Activated CD4-positive, alpha-beta T cell treated with anti-CD3 and anti-CD28 coated beads for 1 hour (primary cell): ENCODE measurements around the gene ZBTB7C.

ENCODE experiments used
- DNase-seq: peaks from one replicate; pipeline ENCODE4 v3.0.0-alpha.2; 2020

The ZBTB7C gene

DNA sequence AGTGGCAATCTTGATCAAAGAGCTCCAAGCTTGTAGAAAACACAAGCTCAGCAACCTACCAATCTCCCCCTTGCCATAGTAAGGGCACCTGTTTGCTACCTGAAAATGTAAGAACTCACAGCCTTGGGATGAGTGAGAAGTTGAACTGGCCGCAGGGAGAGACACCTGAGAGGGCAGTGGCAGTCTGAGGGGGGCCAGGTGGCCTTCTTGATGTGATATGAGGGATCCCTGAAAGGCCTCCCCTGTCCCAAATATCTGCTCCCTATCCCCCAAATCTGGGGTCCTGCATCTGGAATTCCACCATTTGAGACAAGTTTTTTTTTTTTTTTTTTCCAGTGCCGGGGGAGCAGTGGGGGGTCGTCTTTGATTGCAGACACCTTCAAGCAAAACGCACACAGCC is 248.6 kb downstream of the ZBTB7C start:
- DNase-seq, result no peak

- DNase-seq, result no peak
Measured at GRCh38 chr18:48159816-48160215, 249.4 kb downstream of the ZBTB7C start.

DNA sequence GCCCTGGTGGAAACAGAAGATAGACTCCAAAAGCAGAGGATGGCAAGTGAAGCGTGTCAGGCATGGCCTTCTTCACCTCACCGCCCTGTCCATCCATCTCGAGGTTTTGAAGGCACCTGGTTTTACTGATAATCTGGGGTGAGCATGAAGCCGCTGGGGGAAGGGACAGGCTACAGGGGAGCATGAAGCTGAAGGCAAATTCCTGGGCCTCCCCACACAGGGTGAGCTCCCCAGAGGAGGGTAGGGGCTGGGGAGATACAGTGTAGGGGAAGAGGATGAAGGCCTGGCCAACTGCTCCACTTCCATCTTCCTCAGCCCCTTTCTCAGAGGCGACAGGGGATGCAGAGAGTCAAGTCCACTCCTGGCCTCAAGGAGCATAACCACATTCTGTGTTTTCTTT is 250.5 kb downstream of the ZBTB7C start:
- DNase-seq, result no peak

DNA sequence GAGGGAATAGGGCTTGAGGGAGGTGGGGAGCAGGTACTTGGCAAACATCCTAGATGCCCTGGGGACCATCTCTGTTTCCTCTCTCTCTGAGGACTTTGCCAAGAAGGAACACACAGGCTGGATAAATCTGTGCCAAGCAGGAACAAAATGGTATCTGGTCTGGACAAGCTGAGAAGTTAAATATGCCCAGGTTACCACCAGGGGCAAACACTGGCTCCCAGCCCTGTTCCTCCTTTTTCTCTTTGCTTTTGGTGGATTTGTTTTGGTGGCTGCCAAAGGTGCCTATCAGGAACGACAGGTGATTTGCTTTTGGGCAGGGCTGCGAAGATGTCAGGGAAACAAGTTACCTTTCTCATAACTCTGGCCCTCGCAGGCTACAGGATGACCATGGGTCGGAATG is 251.2 kb downstream of the ZBTB7C start:
- no peak for DNase-seq

DNA sequence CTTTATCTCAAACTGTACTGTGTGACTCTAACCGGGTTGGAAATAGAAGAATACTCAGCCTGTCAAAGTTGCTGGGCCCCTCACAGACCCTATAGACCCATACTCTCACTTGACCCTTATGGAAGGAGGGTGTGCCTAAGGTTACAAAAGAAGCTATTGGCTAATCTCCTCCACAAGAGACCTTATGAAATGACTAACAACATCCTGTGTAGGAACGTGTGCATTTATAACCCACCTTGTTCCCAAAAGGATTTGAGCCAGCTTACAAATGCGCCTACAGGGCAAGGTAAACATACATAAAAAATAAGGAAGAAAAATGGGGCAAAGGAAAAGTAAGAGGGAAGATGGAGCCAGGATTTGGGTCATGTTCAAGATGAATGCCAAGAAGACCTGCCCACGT is 253.3 kb downstream of the ZBTB7C start:
- no peak for DNase-seq

DNA sequence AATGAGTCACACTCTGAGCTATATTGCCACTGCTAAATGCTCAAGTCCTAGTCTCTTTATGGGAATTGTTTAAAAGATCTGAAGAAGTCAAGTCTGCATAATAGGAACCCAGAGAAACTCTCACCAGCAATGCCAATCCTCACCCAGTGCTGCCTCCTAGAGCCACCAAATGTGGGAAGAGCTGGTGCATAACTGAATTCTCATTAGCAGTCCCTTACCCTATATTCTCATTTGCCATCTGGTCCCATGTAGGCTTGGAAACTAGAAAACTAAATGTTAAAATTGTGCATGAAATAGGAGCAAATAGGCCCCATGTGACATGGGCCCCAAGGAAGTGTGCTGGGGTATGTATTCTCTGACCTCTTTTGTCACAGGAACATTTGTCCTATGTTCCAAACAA is 254.4 kb downstream of the ZBTB7C start:
- DNase-seq, result no peak

DNA sequence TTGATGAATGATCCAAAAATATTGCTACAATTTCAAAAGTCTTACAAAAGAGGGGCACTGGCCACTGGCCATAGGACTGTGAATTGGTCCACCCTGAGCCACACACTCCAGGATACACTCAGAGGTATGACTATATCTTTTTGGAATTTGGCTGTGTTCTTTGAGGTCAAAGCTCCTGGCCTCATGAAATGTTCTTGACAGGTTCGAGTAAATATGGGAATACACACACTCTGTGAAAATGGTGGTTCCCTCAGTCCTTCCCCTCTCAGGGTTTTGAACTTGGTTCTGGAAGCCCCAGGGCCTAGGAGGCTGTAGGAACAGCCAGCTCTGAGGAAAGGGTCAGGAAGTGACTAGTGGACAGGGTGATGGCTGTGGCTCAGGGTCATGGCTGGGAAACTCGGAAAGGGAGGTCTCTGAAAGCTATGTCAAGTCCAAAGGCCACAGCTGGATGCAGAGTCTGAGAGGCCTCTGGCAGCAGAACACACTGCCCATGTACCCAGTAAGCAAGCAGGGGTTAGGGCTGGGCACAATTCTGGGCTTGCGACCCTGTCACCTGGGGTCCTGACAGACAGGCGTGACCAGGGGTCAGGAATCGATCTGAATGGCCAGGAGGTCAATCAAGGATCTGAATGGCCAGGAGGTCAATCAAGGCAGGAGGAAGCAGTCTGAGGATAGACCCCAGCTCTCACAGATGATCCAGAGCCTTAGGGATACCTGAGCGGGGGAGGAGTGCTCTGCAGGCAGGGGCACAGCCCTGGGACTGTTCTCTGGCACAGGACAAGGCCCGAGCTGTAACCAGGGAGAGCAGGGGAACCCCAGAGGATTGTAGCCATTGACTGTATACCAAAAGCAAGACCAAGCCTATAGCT is 255.3 kb downstream of the ZBTB7C start:
- DNase-seq, result no peak

- no peak for DNase-seq
Measured at GRCh38 chr18:48152549-48152948, 256.6 kb downstream of the ZBTB7C start.

- DNase-seq, result no peak
Measured at GRCh38 chr18:48151421-48152065, 257.6 kb downstream of the ZBTB7C start.

- no peak for DNase-seq
Measured at GRCh38 chr18:48149020-48149685, 260.0 kb downstream of the ZBTB7C start.

DNA sequence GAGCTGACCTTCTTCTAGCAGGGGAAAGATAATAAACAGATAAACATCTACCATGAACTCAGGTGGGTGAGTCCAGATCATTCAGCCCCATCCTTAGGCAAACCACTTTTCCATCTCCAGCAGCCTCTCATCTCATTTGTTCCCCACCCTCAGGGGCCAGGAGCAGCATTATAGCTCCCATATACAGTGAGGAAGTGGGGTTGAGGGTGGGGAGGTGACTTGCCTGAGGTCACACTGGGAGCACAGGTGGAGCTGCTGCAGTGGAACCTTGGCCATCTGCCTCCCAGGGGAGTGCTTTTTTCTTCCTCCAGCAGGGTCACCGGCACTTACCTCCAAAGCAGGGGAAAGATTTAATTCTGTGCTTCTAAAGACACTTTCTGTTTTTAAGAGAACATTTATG is 266.2 kb downstream of the ZBTB7C start:
- no peak for DNase-seq

- DNase-seq, result no peak
Measured at GRCh38 chr18:48142353-48142752, 266.8 kb downstream of the ZBTB7C start.

- DNase-seq, result no peak
Measured at GRCh38 chr18:48140731-48141130, 268.5 kb downstream of the ZBTB7C start.

DNA sequence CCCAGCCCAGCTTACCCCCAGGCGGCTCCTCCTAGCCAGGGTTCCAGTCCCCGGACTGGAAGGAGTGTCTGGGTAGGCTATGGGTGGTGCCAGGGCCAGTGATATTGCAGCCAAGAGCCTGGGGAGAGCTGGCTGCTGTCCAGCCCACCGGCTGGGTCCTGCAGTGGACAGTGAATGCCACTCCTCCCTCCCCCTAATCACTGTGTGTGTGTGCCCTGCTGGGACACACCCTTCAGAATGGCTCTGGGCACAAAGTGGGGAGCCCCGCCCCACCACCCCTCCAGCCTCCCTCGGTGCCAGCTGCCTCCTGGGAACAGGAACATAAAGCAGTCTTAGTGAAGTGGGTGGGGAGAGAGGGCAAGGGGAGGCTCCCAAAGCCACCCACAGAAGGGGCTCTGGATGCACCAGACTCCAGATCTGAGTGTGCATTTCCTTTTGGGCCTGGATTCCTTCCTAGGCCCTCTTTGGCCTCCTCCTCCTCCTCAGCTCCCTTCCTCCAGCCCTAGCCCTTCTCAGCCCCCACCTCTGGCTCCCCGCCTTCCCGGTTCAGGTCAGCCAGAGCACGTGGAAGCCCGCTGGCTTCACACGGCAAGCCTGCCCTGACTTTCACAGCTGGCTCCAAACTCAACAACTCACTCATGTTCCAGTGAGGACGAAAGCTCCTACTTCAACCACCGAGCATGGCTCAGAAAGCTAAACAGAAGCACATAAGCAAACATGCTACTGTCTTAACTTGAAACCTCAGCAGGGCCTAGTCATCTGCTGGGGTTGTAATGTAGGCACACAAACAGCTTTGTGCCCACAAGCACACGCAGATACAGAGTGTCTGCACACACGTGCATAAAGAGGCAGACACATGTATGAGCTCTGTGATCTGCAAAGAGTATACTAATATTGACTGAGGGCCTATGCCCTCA is 269.5 kb downstream of the ZBTB7C start:
- DNase-seq, result no peak

GRCh38 chr18:48138660-48139430 is 270.3 kb downstream of the ZBTB7C start:
- DNase-seq, result no peak

GRCh38 chr18:48138210-48138609 is 271.0 kb downstream of the ZBTB7C start:
- no peak for DNase-seq

GRCh38 chr18:48137374-48138081 is 271.7 kb downstream of the ZBTB7C start:
- no peak for DNase-seq

- DNase-seq, result no peak
Measured at GRCh38 chr18:48136827-48137373, 272.3 kb downstream of the ZBTB7C start.

DNA sequence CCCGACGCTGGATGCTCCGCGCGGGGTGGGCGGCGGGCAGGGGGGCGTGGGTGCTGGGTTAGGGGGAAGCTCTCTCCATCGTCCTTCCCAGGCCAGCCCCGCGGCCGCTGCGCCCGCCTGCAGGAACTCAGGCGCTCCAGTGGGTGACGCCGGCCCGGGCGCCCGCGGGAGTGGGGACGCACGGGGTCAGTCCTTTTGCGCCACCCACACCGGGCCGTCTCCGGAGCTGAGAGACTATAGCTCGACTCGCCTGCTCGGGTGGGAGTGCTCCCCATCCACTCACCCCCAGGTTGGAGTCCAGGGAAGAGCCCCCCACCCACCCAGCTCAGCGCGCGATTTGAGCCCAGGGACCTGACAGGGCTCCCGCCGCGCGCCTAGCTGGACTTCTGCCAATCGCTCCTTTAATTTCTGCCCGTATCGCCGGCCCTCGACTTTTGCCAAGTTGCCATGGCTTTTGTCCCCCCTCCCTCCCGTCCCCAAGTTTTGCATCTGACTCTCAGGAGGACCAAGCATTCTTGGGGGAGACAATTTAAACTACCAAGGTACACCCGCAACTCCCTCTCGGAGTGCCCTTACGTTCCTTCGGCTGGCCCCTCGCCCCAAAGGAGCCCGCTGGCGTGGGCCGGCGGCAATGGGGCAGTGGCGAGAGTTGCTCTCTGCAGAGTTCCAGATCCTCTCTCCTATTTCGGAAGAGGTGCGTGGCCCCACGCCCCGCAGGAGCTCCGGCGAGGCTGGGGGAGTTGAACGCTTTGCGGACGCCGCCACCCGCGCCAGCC is 272.9 kb downstream of the ZBTB7C start:
- DNase-seq, result no peak

DNA sequence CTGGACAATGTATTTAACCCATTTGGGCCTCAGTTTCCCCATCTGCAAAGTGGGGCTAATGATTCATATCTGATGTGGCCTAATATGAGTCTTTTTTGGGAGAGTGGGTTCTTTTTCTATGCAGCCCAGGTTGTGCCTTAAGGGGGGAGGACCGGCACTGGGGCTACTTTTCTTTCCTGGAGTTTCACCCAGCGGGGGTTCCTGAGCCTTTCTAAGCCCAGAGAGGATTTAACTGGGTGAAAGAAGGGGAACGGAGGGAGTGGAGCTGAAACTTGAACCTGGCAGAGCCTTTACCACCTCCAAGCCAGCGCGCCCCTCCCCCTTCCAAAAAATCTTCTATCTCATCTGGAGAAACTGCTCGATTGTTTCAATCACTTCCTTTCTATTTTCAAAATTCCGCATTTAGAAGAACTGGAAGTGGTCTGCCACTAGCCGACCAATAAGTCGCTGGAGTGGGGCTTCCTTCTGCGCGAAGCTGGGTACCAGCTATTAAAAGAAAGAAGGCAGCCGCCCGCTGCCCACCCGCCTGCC is 273.7 kb downstream of the ZBTB7C start:
- no peak for DNase-seq
